K562 (cell line): Measurements from ENCODE around the gene CAAP1. TPM values are rescaled to one million over a fixed set of nuclear protein-coding genes. Genes with fewer than 3 reads are reported as not detected.

Source experiments
- ATAC-seq: fragments of 200-7000 bp; cut with Tn5 transposase; 3 replicates; pipeline ENCODE4 v1.9.1; 2020; ENCODE audit warnings: moderate library complexity
- BruUV-seq: library from RNA; stranded (reverse); fragments of 400-500 nt; replicated peaks from 2 replicates; lab custom pipeline; 2021; lab: Mats Ljungman, UMichigan
- CTCF ChIA-PET: fragments of 300-600 bp; formaldehyde crosslinking; extraction: SDS; loops from one replicate; lab custom pipeline; 2021; ENCODE audit warnings: low intra/inter-chr PET ratio; lab: Yijun Ruan, JAX
- POLR2A ChIA-PET: fragments of 300-600, 350-650 bp; sonication (Branson Sonifier 250); formaldehyde crosslinking; extraction: SDS; loops from one replicate; lab custom pipeline; 2021; ENCODE audit warnings: antibody characterized with exemption, inconsistent platforms; lab: Yijun Ruan, JAX
- DNase-seq, 4 experiments: peaks; one replicate each; pipeline versions ENCODE4 v3.0.0 to v3.0.0-alpha.2; 2011 to 2018; ENCODE audit warnings: low spot score in 3 of 4, mixed read lengths in 3 of 4; ENCODE audit errors: extremely low read depth in 1 of 4
- FAIRE-seq: peaks from 2 replicates; lab custom pipeline; 2011; peaks lifted over from hg19 to GRCh38; lab: Jason Lieb, UNC
- H2AFZ ChIP-seq: 2 replicates; pipeline ENCODE4 v1.6.0; 2011; ENCODE audit warnings: low read depth, low read length, control low read depth, inconsistent platforms
- H3K27ac ChIP-seq: fragments of 200-600 bp; 3 replicates; pipeline ENCODE4 v1.8.0; 2011; ENCODE audit warnings: low read depth, mild to moderate bottlenecking, control low read depth, inconsistent platforms, low read length, moderate library complexity, mixed read lengths; ENCODE audit errors: extremely low read depth
- H3K27me3 ChIP-seq, 2 experiments: fragments of 300-600 bp in 1 of 2; 2 replicates in 1 of 2; 3 replicates in 1 of 2; pipeline versions ENCODE4 v1.6.0 to v1.8.0; 2011; ENCODE audit warnings: inconsistent platforms in 2 of 2, low read length in 2 of 2, mild to moderate bottlenecking in 1 of 2, mixed read lengths in 1 of 2, moderate library complexity in 1 of 2; ENCODE audit not compliant: control insufficient read depth in 2 of 2, insufficient read depth in 2 of 2
- H3K36me3 ChIP-seq: fragments of 300-600 bp; 3 replicates; pipeline ENCODE4 v1.8.0; 2011; ENCODE audit warnings: mild to moderate bottlenecking, low read length, inconsistent platforms; ENCODE audit not compliant: control insufficient read depth, insufficient read depth
- H3K4me1 ChIP-seq, 2 experiments: fragments of 200-600 bp in 1 of 2; replicated peaks in 1 of 2; 2 replicates in 1 of 2; 3 replicates in 1 of 2; pipeline versions ENCODE4 v1.5.1 to v1.8.0; 2011; ENCODE audit warnings: inconsistent platforms in 2 of 2, low read length in 2 of 2, mild to moderate bottlenecking in 1 of 2, mixed read lengths in 1 of 2, moderate library complexity in 1 of 2; ENCODE audit not compliant: control insufficient read depth in 2 of 2, insufficient read depth in 2 of 2
- H3K4me2 ChIP-seq: 2 replicates; pipeline ENCODE4 v1.6.1; 2011; ENCODE audit warnings: low read length, control low read depth, inconsistent platforms, mixed read lengths; ENCODE audit not compliant: insufficient read depth
- H3K4me3 ChIP-seq: fragments of 200-600 bp; sonication (generic), shearing (Covaris generic); 2 replicates; pipeline ENCODE4 v1.5.1; 2016; ENCODE audit warnings: control low read depth, inconsistent platforms
- H3K79me2 ChIP-seq: fragments of 200-600 bp; 3 replicates; pipeline ENCODE4 v1.8.0; 2011; ENCODE audit warnings: low read length, inconsistent platforms; ENCODE audit not compliant: control insufficient read depth, insufficient read depth
- H3K9ac ChIP-seq, 2 experiments: 2 replicates each; pipeline versions ENCODE4 v1.6.0 to v1.6.1; 2011; ENCODE audit warnings: low read depth in 2 of 2, low read length in 2 of 2, control low read depth in 1 of 2, inconsistent platforms in 1 of 2, mild to moderate bottlenecking in 1 of 2, mixed read lengths in 1 of 2; ENCODE audit not compliant: insufficient read depth in 1 of 2
- H3K9me1 ChIP-seq: one replicate; pipeline ENCODE4 v1.6.0; 2011; ENCODE audit warnings: inconsistent platforms, mild to moderate bottlenecking, low read length, moderate library complexity; ENCODE audit not compliant: control insufficient read depth, insufficient read depth
- H3K9me3 ChIP-seq: replicated peaks from 2 replicates; pipeline ENCODE4 v1.5.1; 2011; ENCODE audit warnings: low read depth, low read length, inconsistent platforms; ENCODE audit not compliant: control insufficient read depth, insufficient read depth
- H4K20me1 ChIP-seq: replicated peaks from 2 replicates; pipeline ENCODE4 v1.6.1; 2011; ENCODE audit warnings: low read length, inconsistent platforms, mixed read lengths; ENCODE audit not compliant: control insufficient read depth, insufficient read depth
- CHD4 ChIP-seq: fragments of 200-600 bp; sonication (generic); IDR thresholded peaks from 3 replicates; pipeline ENCODE4 v1.6.1; 2012; ENCODE audit warnings: low read depth, mild to moderate bottlenecking, mixed read lengths, low read length, inconsistent platforms; ENCODE audit not compliant: insufficient read depth, insufficient replicate concordance, poor library complexity, severe bottlenecking
- CSDE1 ChIP-seq, 2 experiments: fragments of 450-650 bp; IDR thresholded peaks; 2 replicates each; pipeline ENCODE4 v1.6.1; 2016; ENCODE audit warnings: mild to moderate bottlenecking in 1 of 2
- EP400 ChIP-seq: fragments of 450-650 bp; IDR thresholded peaks from 2 replicates; pipeline ENCODE4 v1.6.1; 2017; ENCODE audit warnings: antibody characterized with exemption, mild to moderate bottlenecking, moderate library complexity
- HMGN3 ChIP-seq: IDR thresholded peaks from 2 replicates; pipeline ENCODE4 v1.6.1; 2011; ENCODE audit warnings: borderline replicate concordance, low read depth, mild to moderate bottlenecking, mixed read lengths, low read length; ENCODE audit not compliant: insufficient read length; ENCODE audit errors: extremely low read depth
- JUND ChIP-seq, 2 experiments: IDR thresholded peaks; 2 replicates in 1 of 2; 3 replicates in 1 of 2; pipeline ENCODE4 v1.6.1; 2011; ENCODE audit warnings: borderline replicate concordance in 2 of 2, low read depth in 2 of 2, low read length in 2 of 2, improper control_type of control experiment in 1 of 2, missing biosample characterization in 1 of 2, missing genetic modification characterization in 1 of 2, missing genetic modification reagents in 1 of 2
- KAT7 ChIP-seq: sonication (generic); formaldehyde crosslinking; IDR thresholded peaks from 2 replicates; pipeline ENCODE4 v1.8.0; 2022; ENCODE audit warnings: missing genetic modification reagents, mild to moderate bottlenecking, borderline replicate concordance
- KDM5B ChIP-seq: fragments of 200-600 bp; sonication (generic); IDR thresholded peaks from 2 replicates; pipeline ENCODE4 v1.6.1; 2012; ENCODE audit warnings: low read depth, mild to moderate bottlenecking, moderate library complexity, low read length, control low read depth, inconsistent platforms; ENCODE audit not compliant: insufficient replicate concordance
- KLF16 ChIP-seq: IDR thresholded peaks from 2 replicates; pipeline ENCODE4 v1.6.1; 2016; ENCODE audit warnings: antibody characterized with exemption
- NR3C1 ChIP-seq: sonication (generic); formaldehyde crosslinking; IDR thresholded peaks from 2 replicates; pipeline ENCODE4 v1.8.1; 2022; ENCODE audit warnings: missing genetic modification reagents
- RHOXF2B ChIP-seq: fragments of 250-450 bp; sonication (Bioruptor Pico); conservative IDR thresholded peaks from 2 replicates; pipeline ENCODE4 v1.5.1; 2021
- TBL1XR1 ChIP-seq, 2 experiments: IDR thresholded peaks; 2 replicates each; pipeline ENCODE4 v1.6.1; 2012; ENCODE audit warnings: improper control_type of control experiment in 2 of 2, low read length in 2 of 2, mild to moderate bottlenecking in 1 of 2
- U2AF1 ChIP-seq: fragments of 200-400 bp; formaldehyde crosslinking; optimal IDR thresholded peaks from 2 replicates; pipeline ENCODE3; 2017; ENCODE audit warnings: mild to moderate bottlenecking, low read depth, low read length, moderate library complexity
- XRCC4 ChIP-seq: IDR thresholded peaks from one replicate; pipeline ENCODE4 v1.6.1; 2011; ENCODE audit not compliant: insufficient read depth, insufficient read length; ENCODE audit errors: extremely low read depth
- ZBTB7A ChIP-seq: IDR thresholded peaks from 2 replicates; pipeline ENCODE4 v1.6.1; 2011; ENCODE audit warnings: low read depth, mild to moderate bottlenecking, low read length, moderate library complexity, borderline replicate concordance; ENCODE audit not compliant: control insufficient read depth
- ZFPM2 ChIP-seq: fragments of 250-450 bp; sonication (Bioruptor Pico); IDR thresholded peaks from 2 replicates; pipeline ENCODE4 v1.5.1; 2022; ENCODE audit warnings: mild to moderate bottlenecking
- WGBS: fragments of 100-300 bp; shearing (Covaris generic); methylation state at CpG from one replicate; pipeline ENCODE4 v1.1.6; 2016; ENCODE audit warnings: low coverage, mixed read lengths; ENCODE audit not compliant: insufficient coverage; ENCODE audit errors: missing lambda C conversion rate; 5-methylcytosine and 5-hydroxymethylcytosine counted together
- in situ Hi-C: fragments of 300-500 bp; cut with MboI; formaldehyde crosslinking; loops from 4 replicates; pipeline ENCODE4 v1.15.0; 2018; ENCODE audit warnings: inconsistent platforms, mixed read lengths
- intact Hi-C: fragments of 100-400 bp; cut with micrococcal nuclease; formaldehyde crosslinking; loops from 2 replicates; pipeline ENCODE4 v1.14.2; 2022
- polyA plus RNA-seq, 8 experiments: library from polyadenylated mRNA; depleted of rRNA in 4 of 8; stranded (reverse) in 5 of 8; unstranded in 3 of 8; fragments of >200 nt; fragmentation: Nextera tagmentation in 2 of 8; fragmentation: Illumina TruSeq in 1 of 8; extraction: Ambion mirVana in 2 of 8; extraction: Trizol in 1 of 8; gene quantifications; 2 replicates each; pipeline versions ENCODE4 v1.2.1 to v1.2.3, GENCODE V29; 2011 to 2014; ENCODE audit warnings: inconsistent platforms in 1 of 8, missing spikeins in 1 of 8
- total RNA-seq, 7 experiments: library from RNA; depleted of rRNA in 6 of 7; stranded (reverse); fragments of >200 nt in 6 of 7; fragmentation: Illumina TruSeq in 2 of 7; extraction: Trizol in 2 of 7; gene quantifications; 2 replicates each; pipeline versions ENCODE4 v1.2.1 to v1.2.3, GENCODE V29; 2011 to 2021; ENCODE audit warnings: low replicate concordance in 1 of 7
- TF ChIP-seq, protein P1 (sequence below): sonication (generic); formaldehyde crosslinking; IDR thresholded peaks from 2 replicates; pipeline ENCODE4 v1.5.0; 2020; ENCODE audit warnings: missing genetic modification reagents
- TF ChIP-seq, protein P2 (sequence below): sonication (generic); formaldehyde crosslinking; IDR thresholded peaks from 2 replicates; pipeline ENCODE4 v1.8.0; 2022; ENCODE audit warnings: missing genetic modification reagents, mild to moderate bottlenecking, borderline replicate concordance

The CAAP1 gene
- total and polyA plus RNA-seq, 9 of the 15 experiments (the other 6 are each of a cell fraction or from before 2014, with no cell fraction given): 8.9 to 17.4 (median 15.3) TPM

DNA sequence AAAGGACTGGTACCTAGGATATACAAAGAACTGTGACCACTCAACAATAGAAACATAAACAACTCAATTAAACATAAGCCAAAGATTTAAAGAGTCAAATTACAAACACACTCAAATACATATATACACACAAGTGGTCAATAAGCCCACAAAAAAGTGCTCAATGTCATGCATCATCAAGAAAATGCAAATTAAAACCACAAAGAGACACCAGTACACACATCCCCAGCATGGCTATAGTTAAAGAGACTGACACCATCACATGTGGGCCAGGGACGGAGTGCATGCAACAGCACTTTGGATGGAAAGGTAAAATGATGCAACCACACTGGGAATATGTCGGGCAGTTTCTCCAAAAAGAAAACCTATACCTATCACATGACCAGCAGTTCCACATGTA lies 89.7 kb downstream of the CAAP1 start:
- Histone ChIP-seq H3K4me3 (no peak overlapping the region), H3K27me3 (no peaks in the 10 kb centered on the region), H3K79me2 (no peaks in the 10 kb centered on the region), H3K4me2 (no peak overlapping the region), H2AFZ (no peak overlapping the region), H3K9me1 (no peaks in the 10 kb centered on the region), H3K36me3 (no peaks in the 10 kb centered on the region), H4K20me1 (no peaks in the 10 kb centered on the region), H3K9me3 (no peaks in the 10 kb centered on the region), H3K4me1 (no peaks in the 10 kb centered on the region), H3K27ac (no peak overlapping the region), H3K9ac (no peak overlapping the region)
- TF ChIP-seq JUND (IDR thresholded peaks at IDR 0.05; ENCODE audit: borderline replicate concordance, low read depth, low read length): no peak
- no peak for TF ChIP-seq JUND (tag; IDR thresholded peaks at IDR 0.05; ENCODE audit: borderline replicate concordance, low read depth, low read length)
- no peak for TF ChIP-seq KAT7
- no peak for TF ChIP-seq RHOXF2B (CRISPR knock-in tag)
- TF ChIP-seq KLF16: no peak
- TF ChIP-seq, protein P1, sequence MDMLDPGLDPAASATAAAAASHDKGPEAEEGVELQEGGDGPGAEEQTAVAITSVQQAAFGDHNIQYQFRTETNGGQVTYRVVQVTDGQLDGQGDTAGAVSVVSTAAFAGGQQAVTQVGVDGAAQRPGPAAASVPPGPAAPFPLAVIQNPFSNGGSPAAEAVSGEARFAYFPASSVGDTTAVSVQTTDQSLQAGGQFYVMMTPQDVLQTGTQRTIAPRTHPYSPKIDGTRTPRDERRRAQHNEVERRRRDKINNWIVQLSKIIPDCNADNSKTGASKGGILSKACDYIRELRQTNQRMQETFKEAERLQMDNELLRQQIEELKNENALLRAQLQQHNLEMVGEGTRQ: no peak
- no peak for TF ChIP-seq CSDE1 (IDR thresholded peaks at IDR 0.05)
- TF ChIP-seq ZFPM2 (CRISPR knock-in tag): no peak
- no peak for TF ChIP-seq XRCC4
- TF ChIP-seq ZBTB7A: no peak
- TF ChIP-seq, protein P2, sequence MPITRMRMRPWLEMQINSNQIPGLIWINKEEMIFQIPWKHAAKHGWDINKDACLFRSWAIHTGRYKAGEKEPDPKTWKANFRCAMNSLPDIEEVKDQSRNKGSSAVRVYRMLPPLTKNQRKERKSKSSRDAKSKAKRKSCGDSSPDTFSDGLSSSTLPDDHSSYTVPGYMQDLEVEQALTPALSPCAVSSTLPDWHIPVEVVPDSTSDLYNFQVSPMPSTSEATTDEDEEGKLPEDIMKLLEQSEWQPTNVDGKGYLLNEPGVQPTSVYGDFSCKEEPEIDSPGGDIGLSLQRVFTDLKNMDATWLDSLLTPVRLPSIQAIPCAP (CRISPR knock-in tag): no peak
- no peak for TF ChIP-seq NR3C1 (CRISPR knock-in tag)
- no peak for TF ChIP-seq KDM5B
- TF ChIP-seq EP400: no peak
- no peak for TF ChIP-seq CHD4
- TF ChIP-seq HMGN3: no peak
- no peak for TF ChIP-seq U2AF1
- TF ChIP-seq TBL1XR1 (IDR thresholded peaks at IDR 0.05; ENCODE audit: low read length in 2 of 2): no peak
- in situ Hi-C loops (no loop called here), intact Hi-C loops (no loop called here)
- DNase-seq (no peak), FAIRE-seq (no peak), ATAC-seq (no peak)
- CTCF ChIA-PET: no interaction called here
- 13% methylated on average over 1 of the region's 2 CpGs for WGBS
- POLR2A ChIA-PET: no interaction called here
- BruUV-seq: no TSS peak
